ENCODE measurements around the gene OLFML2A. TPM values are rescaled to one million over a fixed set of nuclear protein-coding genes. Genes with fewer than 3 reads are reported as not detected.

The OLFML2A gene
- total RNA-seq, 6 experiments from 2014 or later: 0.12 to 0.74 (median 0.40) TPM

DNA sequence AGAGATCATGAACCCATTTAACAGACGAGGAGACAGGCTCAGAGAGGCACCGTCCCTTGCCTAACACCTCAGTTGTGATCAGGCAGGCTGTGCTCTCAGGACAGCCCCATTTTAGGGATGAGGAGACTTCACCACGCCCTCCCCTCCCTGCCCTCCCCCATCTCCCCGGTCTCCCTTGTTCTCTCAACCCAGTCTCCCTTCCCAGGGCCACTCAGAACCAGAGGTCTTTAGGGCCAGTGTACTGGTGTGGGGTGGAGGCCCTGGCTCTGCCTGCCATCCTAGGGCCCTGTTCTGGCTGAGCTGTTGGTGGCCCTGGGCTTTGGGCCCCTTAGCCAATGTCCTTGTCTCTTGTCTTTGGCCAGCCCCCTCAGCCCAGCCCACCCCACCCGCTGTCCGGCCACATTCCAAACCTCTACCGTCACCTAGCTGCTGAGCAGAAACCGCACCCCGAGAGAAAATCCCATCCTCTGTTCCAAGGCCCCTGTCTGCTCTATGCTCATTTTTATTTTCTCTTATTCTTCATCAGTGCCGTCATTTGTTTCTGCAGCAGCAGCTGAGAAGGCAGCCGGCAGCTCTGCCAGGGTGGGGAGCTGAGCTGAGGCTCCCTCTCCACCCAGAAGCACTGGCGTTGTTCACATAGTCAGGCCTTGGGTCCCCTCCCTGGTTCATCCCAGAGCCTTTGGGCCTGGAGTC lies 33.9 kb downstream of the OLFML2A start:
- ATAC-seq (no peak), DNase-seq (no peak)
- intact Hi-C loops (cut with DNase I): no loop called here
- WGBS (ENCODE audit: insufficient coverage, low coverage, low lambda C conversion rate, missing lambda C conversion rate): 67% methylated on average over 10 of the region's 12 CpGs
- no peaks in the 10 kb centered on the region for H3K27me3 ChIP-seq
- H3K4me1 ChIP-seq: no peaks in the 10 kb centered on the region
- H3K36me3 ChIP-seq: no peaks in the 10 kb centered on the region
- no peaks in the 10 kb centered on the region for H3K9me3 ChIP-seq
- H3K4me3 ChIP-seq: no peak overlapping the region
- no peak for TF ChIP-seq POLR2A (IDR thresholded peaks at IDR 0.05)
- TF ChIP-seq, protein P1, sequence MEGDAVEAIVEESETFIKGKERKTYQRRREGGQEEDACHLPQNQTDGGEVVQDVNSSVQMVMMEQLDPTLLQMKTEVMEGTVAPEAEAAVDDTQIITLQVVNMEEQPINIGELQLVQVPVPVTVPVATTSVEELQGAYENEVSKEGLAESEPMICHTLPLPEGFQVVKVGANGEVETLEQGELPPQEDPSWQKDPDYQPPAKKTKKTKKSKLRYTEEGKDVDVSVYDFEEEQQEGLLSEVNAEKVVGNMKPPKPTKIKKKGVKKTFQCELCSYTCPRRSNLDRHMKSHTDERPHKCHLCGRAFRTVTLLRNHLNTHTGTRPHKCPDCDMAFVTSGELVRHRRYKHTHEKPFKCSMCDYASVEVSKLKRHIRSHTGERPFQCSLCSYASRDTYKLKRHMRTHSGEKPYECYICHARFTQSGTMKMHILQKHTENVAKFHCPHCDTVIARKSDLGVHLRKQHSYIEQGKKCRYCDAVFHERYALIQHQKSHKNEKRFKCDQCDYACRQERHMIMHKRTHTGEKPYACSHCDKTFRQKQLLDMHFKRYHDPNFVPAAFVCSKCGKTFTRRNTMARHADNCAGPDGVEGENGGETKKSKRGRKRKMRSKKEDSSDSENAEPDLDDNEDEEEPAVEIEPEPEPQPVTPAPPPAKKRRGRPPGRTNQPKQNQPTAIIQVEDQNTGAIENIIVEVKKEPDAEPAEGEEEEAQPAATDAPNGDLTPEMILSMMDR (IDR thresholded peaks at IDR 0.05): no peak
- H3K27ac ChIP-seq: no peak overlapping the region

DNA sequence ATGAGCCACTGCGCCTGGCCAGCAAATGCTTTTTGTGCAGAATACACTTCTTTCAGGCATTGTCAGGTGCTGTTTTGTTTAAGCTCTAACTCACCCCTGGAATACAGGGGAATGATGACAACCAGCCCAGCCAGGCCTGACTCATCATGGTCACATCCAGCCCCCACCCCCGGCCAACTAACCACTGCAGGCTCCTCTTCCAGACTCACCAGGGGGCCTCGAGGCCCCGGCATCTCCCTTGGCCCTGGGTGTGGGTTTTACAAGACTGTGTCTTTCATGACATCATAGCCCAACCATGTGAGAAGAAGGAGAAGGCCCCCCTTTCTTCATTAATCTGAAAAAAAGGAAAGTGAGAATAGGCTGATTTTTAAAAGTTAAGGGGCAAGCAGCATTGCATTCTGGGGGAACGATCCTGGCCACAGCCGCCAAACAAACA lies 35.5 kb downstream of the OLFML2A start:
- TF ChIP-seq POLR2A (IDR thresholded peaks at IDR 0.05): no peak
- TF ChIP-seq, protein P1 (IDR thresholded peaks at IDR 0.05): no peak
- Histone ChIP-seq H3K36me3 (no peaks in the 10 kb centered on the region), H3K9me3 (no peaks in the 10 kb centered on the region), H3K4me1 (no peaks in the 10 kb centered on the region), H3K27ac (no peak overlapping the region), H3K27me3 (no peaks in the 10 kb centered on the region), H3K4me3 (no peak overlapping the region)
- WGBS (ENCODE audit: insufficient coverage, low coverage, low lambda C conversion rate, missing lambda C conversion rate): 73% methylated on average over 6 of the region's 6 CpGs
- intact Hi-C loops (cut with DNase I): no loop called here
- DNase-seq (peak in 1 of 3 donors; percentile 25), ATAC-seq (no peak)

DNA sequence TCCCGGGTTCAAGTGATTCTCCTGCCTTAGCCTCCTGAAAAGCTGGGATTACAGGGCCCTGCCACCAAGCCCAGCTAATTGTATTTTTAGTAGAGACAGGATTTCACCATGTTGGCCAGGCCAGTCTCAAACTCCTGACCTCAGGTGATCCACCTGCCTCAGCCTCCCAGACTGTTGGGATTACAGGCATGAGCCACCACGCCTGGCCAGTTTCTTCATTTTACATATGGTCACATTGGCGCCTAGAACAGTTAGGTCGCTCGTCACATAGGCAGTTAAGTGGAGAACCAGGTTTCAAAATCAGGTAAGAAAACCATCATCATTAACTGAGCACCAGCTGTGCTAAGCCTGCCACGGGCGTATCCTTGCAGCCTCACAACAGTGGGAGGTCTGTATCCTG lies 36.1 kb downstream of the OLFML2A start:
- 78% methylated on average over 4 of the region's 7 CpGs for WGBS (ENCODE audit: insufficient coverage, low coverage, low lambda C conversion rate, missing lambda C conversion rate)
- intact Hi-C loops (cut with DNase I): no loop called here
- H3K27ac ChIP-seq: no peak overlapping the region
- H3K9me3 ChIP-seq: no peaks in the 10 kb centered on the region
- DNase-seq (peak in 1 of 3 donors; percentile 4), ATAC-seq (no peak)
- no peak overlapping the region for H3K4me3 ChIP-seq
- H3K4me1 ChIP-seq: no peaks in the 10 kb centered on the region
- TF ChIP-seq POLR2A (IDR thresholded peaks at IDR 0.05): no peak
- TF ChIP-seq, protein P1 (IDR thresholded peaks at IDR 0.05): no peak
- H3K27me3 ChIP-seq: no peaks in the 10 kb centered on the region
- no peaks in the 10 kb centered on the region for H3K36me3 ChIP-seq

DNA sequence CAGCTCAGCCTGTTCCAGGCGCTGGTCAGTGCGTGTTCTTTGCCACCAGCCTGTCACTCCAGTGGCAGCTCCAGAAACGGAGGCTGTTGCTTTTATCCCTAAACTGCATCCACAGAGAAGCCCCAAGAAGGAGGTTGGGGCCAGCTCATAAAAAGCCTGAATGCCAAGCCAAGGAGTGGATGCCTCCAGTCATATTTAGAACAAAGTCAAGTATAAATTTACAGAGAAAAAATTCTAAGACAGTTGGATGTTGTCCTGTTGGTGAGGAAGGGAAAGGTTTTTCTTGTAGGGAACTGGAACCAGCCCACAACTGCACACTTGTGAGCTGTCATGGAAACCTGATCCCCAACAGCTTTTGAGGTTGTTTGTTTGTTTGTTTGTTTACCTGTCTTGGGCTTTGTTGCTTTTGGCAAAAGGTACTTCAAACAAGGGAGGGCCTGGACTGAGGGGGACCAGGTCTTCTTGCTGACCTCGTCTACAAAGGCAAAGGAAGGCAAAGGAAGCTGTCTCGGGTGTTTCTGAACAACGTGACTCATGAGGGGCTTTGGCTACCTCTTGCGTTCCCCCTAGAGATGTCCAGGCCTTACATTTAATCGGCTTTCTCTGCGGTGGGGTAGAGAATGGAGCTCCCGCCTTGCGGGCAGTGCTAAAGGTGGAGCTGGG lies 36.7 kb downstream of the OLFML2A start:
- H3K36me3 ChIP-seq: no peaks in the 10 kb centered on the region
- WGBS (ENCODE audit: insufficient coverage, low coverage, low lambda C conversion rate, missing lambda C conversion rate): 67% methylated on average over 5 of the region's 11 CpGs
- DNase-seq: no peak
- H3K4me1 ChIP-seq: peaks cover 0 to 4% (median 0%) of the 10 kb centered on the region in 4 donors
- intact Hi-C loops (cut with DNase I): no loop called here
- H3K27me3 ChIP-seq: no peaks in the 10 kb centered on the region
- H3K9me3 ChIP-seq: no peaks in the 10 kb centered on the region
- H3K27ac ChIP-seq: no peak overlapping the region
- ATAC-seq: no peak
- no peak overlapping the region for H3K4me3 ChIP-seq
- TF ChIP-seq, protein P1 (IDR thresholded peaks at IDR 0.05): no peak
- no peak for TF ChIP-seq POLR2A (IDR thresholded peaks at IDR 0.05)
